Activated gamma-delta T cell (primary cell): ENCODE data around the gene OR6B3.
"Not testable (repeated sequence)": the region's sequence is repeated elsewhere in the genome, so short reads cannot be mapped to it uniquely, and the experiment has no call there.

Source experiments
- DNase-seq: peaks from one replicate; lab custom pipeline; 2025; lab: John Stamatoyannopoulos, UW
- total RNA-seq, 2 donors: gene quantifications; one replicate each; lab custom pipeline; 2026; lab: John Stamatoyannopoulos, UW

The OR6B3 gene
- 0 reads per million in 2 donors for total RNA-seq

DNA sequence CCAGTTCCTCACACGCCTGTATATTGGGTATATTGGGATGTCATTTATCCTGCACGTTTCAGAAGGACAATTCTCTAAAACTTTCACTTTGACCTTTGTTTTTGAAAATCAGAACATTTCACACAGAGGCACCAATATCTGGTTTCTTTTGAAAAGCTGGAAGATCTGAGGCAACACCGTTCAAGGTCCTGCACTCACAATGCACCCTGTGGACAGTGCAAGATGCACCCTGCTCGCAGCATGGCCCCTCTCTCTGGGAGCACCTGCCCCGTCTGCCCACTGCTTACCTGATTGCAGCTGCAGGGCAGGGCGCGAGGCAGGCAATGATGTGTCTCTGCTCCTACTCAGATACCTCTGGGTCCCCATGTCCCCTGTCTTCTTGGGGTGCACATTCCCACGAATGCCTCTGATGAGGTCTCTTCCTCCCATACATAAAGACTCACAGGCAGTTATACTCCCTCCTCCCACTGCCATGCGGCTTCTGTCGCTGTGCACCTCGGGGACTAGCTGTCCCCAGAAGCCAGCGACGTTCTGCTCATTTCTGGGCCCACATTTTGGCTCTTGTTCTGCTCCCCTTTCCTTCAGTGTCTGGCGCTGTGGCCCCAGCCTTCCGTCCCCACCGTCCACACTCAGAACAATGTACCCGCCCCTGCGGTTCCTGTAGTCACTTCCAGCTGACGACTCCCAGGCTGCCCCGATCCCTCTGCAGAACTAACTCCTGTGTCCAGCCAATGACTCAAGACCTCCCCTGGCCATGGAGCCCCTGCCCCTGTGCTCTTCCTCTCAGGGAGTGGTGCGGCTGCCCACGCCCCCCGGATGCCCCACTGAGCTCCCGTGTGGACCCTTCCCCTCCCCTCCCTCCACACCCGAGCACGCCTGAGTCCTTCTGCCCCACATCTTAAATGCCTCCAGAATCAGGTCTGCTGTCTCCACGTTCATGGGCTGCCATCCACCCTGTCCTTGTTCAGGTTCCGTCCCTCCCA is at the start of gene OR6B3:
TSS of gene OR6B3 (minus strand) at position 349 of the 983 bp plus-strand sequence.
- DNase-seq, result no peak

DNA sequence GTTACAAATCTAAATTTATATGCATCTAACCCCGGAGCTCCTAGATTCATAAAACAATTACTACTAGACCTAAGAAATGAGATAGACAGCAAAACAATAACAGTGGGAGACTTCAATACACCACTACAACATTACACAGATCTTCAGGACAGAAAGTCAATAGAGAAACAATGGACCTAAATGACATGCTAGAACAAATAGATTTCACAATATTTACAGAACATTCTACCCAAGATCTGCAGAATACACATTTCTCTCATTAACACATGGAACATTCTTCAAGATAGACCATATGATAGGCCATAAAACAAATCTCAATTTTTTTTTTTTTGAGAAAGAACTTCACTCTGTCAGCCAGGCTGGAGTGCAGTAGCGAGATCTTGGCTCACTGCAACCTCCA is 45.0 kb upstream of the OR6B3 start:
- no peak for DNase-seq

DNA sequence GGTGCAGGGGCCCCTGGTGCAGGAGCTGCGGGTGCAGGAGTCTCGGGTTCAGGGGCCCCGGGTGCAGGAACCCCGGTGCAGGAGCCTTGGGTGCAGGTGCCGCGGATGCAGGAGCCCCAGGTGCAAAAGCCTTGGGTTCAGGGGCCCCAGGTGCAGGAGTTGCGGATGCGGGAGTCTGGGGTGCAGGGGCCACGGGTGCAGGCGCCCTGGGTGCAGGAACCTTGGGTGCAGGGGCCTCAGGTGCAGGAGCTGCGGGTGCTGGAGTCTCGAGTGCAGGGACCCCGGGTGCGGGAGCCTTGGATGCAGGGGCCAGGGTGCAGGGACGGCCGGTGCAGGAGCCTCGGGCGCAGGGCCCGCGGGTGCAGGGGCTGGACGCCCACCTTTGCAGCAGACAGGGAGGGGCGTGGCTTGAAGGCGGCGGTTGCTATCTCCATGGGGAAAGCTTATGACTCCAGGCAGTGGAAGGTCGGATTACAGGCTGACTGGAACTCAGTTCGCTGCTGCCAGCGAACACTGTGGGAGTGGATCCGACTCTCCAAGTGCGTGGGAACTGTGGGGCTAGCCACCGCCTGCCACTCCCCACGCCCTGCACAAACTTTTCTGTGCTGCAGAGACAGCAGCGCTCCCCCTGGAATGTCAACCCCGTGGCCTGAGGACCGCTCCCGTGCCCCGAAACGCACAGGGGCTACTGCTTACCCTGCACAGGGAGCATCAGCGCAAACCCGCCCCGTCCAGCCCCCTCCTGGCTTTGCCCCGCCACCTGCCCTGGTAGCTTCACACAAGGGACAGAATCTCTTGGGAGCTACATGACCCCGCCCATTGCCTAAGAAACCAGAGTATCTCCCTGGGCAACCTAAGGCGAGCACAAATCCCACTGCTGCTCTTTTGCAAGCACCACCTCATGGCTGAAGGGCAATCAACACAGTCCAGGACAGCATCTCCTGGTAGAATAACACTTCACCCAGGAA is 42.5 kb upstream of the OR6B3 start:
- no peak for DNase-seq

DNA sequence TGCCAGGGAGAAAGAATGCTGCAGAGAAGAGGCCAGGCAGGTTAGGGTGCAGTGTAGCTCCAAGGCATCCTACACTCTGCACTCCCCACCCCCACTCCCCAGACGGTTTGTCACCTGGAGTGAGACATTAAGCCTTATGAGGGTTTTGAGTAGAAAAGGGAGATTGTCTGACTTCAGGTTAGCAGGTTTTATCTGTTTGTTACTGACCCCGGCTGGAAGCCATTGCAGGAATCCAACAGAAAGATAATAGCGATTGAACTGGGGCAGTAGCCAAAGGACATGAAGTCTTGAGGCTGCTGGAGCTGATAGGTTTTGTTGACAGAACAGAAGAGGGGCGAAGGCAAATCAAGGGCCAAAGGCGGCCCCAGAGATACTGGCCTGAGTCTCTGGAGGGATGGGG is 36.0 kb upstream of the OR6B3 start:
- DNase-seq, result no peak

DNA sequence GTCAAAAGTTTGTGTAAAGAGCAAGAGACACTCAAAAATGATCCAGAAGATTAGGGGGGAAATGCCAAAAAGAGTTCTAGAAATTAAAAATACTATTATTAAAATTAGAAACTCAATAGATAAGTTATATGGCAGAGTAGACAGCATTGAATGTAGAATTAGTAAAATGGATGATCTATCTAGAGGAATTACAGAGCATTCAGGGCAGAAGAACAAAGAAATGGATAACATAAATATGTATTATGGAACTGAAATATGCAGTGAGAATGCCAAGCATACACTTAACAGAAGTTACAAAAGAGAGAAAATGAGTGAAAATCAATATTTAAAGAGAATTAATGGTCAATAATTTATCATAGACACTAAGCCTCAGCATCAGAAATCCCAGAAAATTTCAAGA is 33.2 kb upstream of the OR6B3 start:
- no peak for DNase-seq

DNA sequence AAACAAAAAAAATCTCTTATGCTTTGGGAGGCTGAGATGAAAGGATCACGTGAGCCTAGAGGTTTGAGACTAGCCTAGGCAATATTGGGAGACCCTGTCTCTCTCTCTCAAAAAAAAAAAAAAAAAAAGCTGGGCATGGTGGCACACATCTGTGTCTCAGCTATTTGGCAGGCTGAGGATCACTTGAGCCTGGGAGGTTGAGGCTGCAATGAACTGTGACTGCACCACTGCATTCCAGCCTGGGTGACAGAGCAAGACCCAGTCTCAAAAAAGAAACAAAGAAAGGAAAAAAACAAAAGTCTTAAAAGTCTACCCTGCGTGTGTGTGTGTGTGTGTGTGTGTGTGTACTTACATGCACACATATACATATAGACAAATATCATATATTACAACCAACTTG is 25.3 kb upstream of the OR6B3 start:
- no peak for DNase-seq

DNA sequence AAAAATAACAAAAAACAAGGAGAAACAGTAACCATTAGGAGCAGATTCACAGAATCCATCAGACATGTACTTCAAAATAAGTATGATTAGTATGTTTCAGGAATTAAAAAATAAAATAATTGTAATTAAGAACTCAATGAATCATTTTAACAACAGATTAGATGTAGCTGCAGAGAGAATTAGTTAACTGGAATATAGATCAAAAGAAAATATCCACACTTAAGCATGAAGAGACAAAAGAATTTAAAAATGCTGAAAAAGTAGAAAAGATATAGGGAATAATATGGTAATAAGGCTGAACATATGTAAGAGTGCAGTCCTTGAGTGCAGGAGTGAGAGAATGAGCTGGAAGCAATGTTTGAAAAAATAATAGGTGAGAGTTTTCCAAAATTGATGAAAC is 24.1 kb upstream of the OR6B3 start:
- DNase-seq, result no peak

DNA sequence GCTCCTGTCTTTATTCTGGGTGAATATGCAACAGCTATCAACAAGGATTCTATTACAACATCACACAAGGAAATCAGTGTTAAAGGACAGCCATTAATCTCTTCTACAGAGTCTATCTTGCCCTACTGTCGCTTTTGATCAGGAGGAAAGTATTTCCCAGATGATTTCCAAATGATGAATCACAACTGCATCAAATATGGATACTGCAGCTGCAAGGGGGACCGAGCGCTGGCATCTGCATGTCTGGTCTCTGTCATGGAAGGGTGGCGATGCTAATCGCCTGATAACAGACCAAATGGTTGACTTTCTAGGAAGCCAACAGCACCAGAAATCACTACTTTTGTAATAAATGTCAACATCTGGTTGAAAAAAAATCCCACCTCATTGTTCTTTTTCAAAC is 21.2 kb upstream of the OR6B3 start:
- no peak for DNase-seq

DNA sequence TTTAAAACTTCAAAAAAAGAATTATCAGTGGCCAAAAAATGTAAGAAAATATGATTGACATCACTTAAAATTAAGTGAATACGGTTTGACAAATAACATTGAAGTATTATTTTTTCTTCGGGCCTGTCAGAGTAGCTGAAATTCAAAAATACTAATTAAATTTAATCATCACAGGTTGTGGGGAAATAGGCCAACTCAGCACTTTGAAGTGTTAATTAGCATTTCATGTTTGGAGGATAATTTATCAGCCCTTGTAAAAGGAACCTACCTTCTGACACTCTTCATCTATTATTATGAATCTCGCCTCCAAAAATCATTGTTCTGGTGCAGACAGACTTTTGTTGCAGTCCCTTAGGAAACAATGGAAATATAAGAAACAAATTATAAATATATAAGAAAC is 17.6 kb upstream of the OR6B3 start:
- DNase-seq, result no peak

DNA sequence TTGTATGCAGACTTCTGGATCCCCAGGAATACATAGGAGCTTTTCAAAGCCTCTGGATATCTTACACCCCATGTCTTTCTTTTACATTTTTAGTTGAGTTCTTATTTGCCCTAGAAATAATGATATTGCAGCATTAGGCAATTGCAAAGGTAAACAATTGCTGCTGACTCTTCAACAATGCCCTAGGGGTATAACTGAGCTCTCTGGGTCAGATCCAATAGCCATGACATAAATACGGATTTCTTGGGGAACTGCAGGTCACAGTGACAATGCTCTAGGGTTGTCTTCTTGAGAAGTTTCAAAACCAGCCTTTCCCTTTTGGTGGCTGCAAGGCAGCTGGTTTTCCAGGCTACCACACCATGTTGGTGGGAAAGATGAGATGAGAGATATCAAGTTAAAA is 16.5 kb upstream of the OR6B3 start:
- DNase-seq, result no peak

DNA sequence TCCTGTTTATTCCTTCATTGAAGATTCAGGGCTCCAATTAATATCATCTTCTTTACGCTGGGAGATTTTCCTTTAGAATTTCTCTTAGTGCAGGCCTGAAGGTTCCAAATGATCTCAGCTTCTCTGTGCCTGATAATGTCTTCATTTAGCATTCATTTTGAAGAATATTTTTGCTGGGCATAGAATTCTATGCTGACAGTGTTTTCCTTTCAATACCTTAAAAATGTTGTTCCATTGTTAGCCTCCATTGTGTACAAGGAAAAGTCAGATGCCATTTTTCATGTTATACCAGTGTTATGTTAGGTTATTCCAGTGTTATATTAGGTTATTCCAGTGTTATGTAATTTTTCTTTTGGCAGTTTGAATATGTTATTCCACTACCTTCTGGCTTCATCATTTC is 14.9 kb upstream of the OR6B3 start:
- DNase-seq, result no peak

DNA sequence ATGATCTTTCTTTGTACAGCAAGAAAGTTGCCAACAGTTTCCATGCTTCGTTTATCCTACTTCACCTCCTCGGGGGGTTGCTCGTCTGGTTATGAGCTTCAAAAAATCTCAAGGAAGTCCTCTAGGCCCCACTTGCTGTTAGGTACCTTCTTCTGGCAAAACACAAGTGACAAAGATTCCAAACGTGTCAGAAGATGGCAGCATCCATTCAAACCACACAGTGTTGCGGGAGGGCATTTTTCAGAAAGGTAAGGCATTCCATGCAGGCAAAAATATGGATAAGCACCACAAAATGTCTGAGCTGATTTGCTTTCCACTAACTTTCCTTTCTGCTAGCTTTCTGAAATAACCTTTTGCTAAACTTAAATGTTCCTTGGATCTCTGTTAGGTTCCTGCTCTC is 13.2 kb upstream of the OR6B3 start:
- no peak for DNase-seq

DNA sequence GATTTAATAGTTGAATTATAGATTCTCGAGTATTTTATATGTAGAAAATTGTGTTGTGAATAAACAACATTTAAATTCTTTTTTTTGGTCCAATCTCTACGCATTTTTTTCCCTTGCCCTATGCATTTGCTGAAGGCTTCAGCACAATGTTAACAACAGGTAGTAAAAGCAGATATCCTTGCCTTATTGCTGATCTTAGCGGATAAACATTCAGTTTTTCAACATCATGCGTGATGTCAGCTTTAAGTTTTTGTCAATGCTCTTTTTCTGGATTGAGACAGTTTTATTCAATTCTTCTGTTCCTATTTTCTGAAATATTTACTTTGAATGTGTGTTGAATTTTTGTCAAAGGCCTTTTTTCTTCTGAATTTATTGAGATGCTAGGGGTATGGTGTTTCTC is 11.6 kb upstream of the OR6B3 start:
- no peak for DNase-seq

DNA sequence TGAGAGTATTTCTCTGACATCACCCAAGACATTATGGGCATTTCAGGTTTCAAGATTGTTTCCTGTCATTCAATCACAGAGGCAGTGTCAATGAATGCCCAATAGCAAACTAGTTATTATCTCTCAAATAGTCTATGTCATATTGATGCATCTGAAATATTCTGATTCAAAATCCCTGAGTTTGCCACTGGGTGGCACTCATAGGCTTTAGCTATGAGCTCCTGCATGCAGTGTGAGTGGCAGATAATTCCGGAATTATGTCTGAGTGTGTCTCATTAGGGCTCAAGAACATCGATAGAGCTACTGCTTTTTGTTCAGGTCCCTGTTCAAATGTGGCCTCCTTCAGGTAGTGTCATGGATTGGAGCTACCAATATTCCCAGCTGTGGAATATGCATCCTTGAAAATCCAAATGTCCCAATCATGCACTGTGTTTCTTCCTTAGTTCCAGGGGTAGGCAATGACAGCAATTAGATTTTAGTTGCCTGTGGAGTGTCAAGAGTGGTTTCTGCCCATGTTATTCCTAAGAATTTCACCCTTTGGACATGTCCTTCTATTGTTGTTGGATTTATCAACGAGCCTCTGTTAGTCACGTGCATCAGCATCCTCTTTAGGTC is 7.8 kb upstream of the OR6B3 start:
- DNase-seq, result no peak

DNA sequence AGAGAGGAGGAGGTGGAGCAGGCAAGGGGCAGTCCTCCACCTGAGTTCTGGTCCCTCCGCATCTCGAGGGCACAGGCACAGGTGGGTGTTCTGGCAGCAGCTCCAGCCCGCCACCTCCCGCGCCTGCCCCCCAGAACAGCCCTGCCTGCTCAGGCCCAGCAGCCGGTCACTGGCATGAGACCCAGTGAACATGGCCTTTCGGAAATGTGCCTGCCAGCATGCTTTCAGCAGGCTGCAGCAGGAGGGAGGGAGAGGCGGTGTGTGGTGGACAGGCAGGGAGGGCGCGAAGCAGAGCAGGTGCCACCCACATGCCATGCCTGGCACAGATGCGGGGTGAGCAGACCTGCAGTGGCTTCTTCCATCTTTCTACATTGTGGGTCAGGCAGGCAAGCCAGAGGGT is 3.4 kb upstream of the OR6B3 start:
- DNase-seq, result no peak

DNA sequence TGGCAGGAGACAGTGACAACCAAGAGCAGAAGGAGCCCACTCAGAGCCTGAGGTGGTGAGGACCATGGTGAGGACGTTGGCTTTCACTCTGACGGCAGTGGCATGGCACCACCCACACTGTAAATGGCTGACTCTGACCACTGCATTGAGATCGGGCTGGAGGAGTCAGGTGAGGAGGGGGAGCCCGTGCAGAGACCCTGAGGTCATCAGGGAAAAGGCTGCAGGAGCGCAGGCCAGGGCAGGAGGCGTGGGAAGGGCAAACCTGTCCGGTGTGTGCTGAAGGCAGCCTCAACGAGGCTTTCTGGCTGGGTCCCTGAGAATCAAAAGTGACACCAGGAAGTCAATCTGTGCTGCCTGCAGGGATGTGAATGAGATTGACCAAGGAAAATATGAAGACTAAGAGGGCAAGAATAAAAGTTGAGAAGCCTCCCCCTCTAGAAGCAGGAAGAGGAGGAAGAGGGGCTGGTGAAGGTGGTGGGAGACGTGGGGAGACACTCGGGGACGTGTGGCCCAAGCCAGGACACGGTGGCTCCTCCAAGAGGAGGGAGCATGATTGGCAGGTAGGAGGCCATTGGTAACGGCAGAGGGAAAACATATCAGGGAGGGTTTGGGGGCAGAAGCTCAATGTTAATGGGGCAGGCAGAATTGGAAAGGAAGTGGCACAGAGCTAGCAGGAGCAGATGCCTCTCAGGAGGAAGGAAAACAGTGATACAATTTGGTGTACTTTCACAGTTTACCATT is 2.0 kb upstream of the OR6B3 start:
- DNase-seq, result no peak

DNA sequence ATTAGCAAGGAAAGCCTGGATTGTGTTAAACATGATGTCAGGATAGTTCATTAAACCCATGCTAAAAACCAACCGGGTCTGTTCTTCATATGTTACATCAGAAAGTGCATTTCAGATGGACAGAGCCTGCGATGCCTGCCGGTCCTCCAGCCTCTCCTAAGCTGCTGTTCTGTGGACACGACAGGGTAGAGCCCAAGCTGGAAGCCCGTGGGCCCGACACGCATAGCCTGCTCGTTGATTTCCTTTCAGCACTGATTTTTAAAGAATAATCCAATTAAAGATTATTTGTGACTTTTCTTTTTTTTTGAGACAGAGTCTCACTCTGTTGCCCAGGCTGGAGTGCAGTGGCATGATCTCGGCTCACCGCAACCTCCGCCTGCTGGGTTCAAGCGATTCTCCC is 797 bp downstream of the OR6B3 start:
- no peak for DNase-seq

DNA sequence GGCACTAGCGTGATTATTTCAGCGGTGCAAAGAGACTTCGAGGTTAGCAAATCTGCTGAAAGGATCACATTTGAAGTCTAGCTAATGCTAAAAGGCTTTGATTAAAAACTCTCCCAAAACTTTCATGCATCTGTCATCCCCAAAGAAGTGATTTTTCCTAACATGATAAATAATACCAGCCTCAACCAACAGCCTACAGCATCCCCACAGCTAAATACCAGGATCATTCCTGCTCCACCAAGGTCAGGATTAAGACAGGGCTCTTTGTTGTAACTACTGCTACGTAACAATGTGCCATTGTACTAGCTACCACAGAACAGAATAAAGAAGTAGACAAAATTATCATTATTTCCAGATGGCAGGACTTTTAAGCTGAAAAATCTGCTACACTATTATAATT is 1.6 kb downstream of the OR6B3 start:
- no peak for DNase-seq

DNA sequence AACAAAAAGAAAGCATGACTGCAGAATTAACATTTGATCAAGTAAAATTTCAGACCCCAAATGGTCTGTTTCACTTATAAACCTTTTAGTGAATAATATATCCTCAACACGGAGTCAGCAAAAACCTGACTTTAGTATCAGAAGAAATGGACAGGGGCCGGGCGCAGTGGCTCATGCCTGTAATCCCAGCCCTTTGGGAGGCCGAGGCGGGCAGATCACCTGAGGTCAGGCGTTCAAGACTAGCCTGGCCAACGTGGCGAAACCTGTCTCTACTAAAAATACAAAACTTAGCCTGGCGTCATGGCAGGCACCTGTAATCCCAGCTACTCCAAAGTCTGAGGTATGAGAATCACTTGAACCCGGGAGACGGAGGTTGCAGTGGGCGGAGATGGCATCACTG is 3.0 kb downstream of the OR6B3 start:
- no peak for DNase-seq

DNA sequence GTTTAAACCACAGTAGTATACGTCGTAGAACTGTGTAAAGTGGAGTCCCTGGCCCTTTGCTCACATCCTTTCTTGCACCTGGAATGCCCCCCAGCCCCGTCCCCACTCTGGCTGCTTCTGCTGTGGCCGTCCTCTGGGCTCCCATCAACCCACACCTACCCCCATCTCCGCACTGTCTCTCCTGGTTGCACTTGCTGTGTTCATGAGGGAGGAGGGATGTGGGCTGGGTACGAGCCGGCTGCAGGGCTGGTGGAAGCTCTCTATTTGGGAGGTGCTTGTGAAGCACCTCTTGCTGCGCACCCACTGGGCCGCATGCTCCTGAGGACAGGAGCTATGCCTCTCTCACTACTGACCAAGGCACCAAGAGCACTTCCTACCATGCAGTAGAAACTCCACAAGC is 5.1 kb downstream of the OR6B3 start:
- DNase-seq, result no peak

DNA sequence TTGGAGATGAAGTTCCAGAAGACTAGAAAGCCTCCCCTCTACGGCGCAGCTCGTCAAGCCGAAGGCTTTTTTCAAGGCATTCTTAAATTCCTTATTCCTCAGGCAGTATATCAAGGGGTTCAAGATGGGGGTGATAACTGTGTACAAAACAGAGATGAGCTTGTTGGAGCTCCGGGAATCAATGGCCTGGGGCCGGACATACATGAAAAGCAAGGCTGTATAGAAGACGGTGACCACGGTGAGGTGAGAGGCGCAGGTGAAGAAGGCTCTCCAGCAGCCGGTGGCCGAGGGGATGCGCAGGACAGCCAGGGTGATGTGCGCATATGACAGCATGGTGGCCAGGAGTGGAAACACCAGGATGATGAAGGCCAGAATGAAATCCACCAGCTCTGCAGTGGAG is 8.2 kb downstream of the OR6B3 start:
- no peak for DNase-seq

DNA sequence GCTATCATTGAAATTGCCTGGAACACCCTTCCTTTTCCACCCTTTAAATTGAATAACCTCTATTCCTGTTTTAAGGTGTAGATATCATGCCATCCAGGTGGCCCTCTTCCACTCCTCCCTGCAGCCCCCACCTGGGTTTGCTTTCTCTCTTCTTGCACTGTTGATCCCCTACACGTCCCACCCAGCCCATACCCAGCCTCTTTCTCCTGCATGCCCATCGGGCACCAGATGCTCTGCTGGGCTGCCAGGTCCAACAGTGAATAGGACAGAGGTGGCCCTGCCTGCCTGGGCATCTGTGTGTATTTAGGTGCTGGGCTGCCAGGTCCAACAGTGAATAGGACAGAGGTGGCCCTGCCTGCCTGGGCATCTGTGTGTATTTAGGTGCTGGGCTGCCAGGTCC is 9.2 kb downstream of the OR6B3 start:
- not testable (repeated sequence) for DNase-seq
